Liver (tissue), 9 donors: Measurements from ENCODE around the gene GAD1. TPM values are rescaled to one million over a fixed set of nuclear protein-coding genes. Genes with fewer than 3 reads are reported as not detected.

ENCODE experiments used
- DNase-seq: peaks from one replicate; pipeline ENCODE4 v3.0.0-alpha.2; 2017; ENCODE audit warnings: low spot score
- H3K27ac ChIP-seq, 2 donors: one replicate each; pipeline ENCODE4 v1.7.0; 2013; ENCODE audit warnings: inconsistent platforms in 2 of 2, low read length in 2 of 2, control low read depth in 1 of 2, low read depth in 1 of 2, mild to moderate bottlenecking in 1 of 2
- H3K27me3 ChIP-seq, 4 donors: one replicate each; pipeline versions ENCODE4 v1.6.1 to v1.7.0; 2013; ENCODE audit warnings: low read length in 3 of 4, inconsistent platforms in 1 of 4, mild to moderate bottlenecking in 1 of 4, moderate library complexity in 1 of 4; ENCODE audit not compliant: control insufficient read depth in 4 of 4, insufficient read depth in 4 of 4
- H3K36me3 ChIP-seq, 4 donors: one replicate each; pipeline versions ENCODE4 v1.6.1 to v1.7.0; 2013; ENCODE audit warnings: low read length in 3 of 4, mild to moderate bottlenecking in 3 of 4, low read depth in 1 of 4, moderate library complexity in 1 of 4; ENCODE audit not compliant: control insufficient read depth in 4 of 4, insufficient read depth in 3 of 4
- H3K4me1 ChIP-seq, 4 donors: one replicate each; pipeline versions ENCODE4 v1.6.1 to v1.7.0; 2013; ENCODE audit warnings: low read length in 3 of 4, mild to moderate bottlenecking in 3 of 4, moderate library complexity in 1 of 4; ENCODE audit not compliant: control insufficient read depth in 4 of 4, insufficient read depth in 4 of 4
- H3K4me3 ChIP-seq, 3 donors: one replicate each; pipeline versions ENCODE4 v1.6.1 to v1.7.0; 2013; ENCODE audit warnings: low read length in 3 of 3, control low read depth in 1 of 3, low read depth in 1 of 3, mild to moderate bottlenecking in 1 of 3
- H3K9ac ChIP-seq, 2 donors: one replicate each; pipeline ENCODE4 v1.7.0; 2013; ENCODE audit warnings: low read length in 2 of 2, mild to moderate bottlenecking in 2 of 2, moderate library complexity in 2 of 2, control low read depth in 1 of 2, low read depth in 1 of 2
- H3K9me3 ChIP-seq, 4 donors: one replicate each; pipeline versions ENCODE4 v1.6.1 to v1.7.0; 2013; ENCODE audit warnings: low read length in 3 of 4; ENCODE audit not compliant: control insufficient read depth in 4 of 4
- ATF3 ChIP-seq: IDR thresholded peaks from 2 replicates; pipeline ENCODE4 v1.6.1; 2016; ENCODE audit warnings: antibody characterized with exemption
- CTCF ChIP-seq: fragments of 150-350 bp; IDR thresholded peaks from 2 replicates; pipeline ENCODE4 v1.5.1; 2017; ENCODE audit warnings: improper control_type of control experiment, low read depth, low read length; ENCODE audit not compliant: missing input control
- EGR1 ChIP-seq, 2 donors: IDR thresholded peaks; 2 replicates each; pipeline ENCODE4 v1.6.1; 2016 to 2018; ENCODE audit warnings: antibody characterized with exemption in 2 of 2, low read depth in 2 of 2
- FOXA1 ChIP-seq: IDR thresholded peaks from 2 replicates; pipeline ENCODE4 v1.6.1; 2016; ENCODE audit warnings: antibody characterized with exemption
- FOXA2 ChIP-seq: IDR thresholded peaks from 2 replicates; pipeline ENCODE4 v1.6.1; 2016; ENCODE audit warnings: antibody characterized with exemption
- GABPA ChIP-seq, 2 donors: IDR thresholded peaks in 1 of 2; conservative IDR thresholded peaks in 1 of 2; 2 replicates each; pipeline ENCODE4 v1.6.1; 2016; ENCODE audit warnings: antibody characterized with exemption in 2 of 2, mild to moderate bottlenecking in 1 of 2, moderate library complexity in 1 of 2
- HNF4A ChIP-seq, 2 donors: conservative IDR thresholded peaks; 2 replicates each; pipeline ENCODE4 v1.6.1; 2016; ENCODE audit warnings: antibody characterized with exemption in 2 of 2, mild to moderate bottlenecking in 2 of 2
- HNF4G ChIP-seq: IDR thresholded peaks from 2 replicates; pipeline ENCODE4 v1.6.1; 2016; ENCODE audit warnings: antibody characterized with exemption
- JUND ChIP-seq, 2 donors: IDR thresholded peaks; 2 replicates each; pipeline ENCODE4 v1.6.1; 2016; ENCODE audit warnings: antibody characterized with exemption in 2 of 2
- MAX ChIP-seq: IDR thresholded peaks from 2 replicates; pipeline ENCODE4 v1.6.1; 2016; ENCODE audit warnings: antibody characterized with exemption
- NR2F2 ChIP-seq: IDR thresholded peaks from 2 replicates; pipeline ENCODE4 v1.6.1; 2016; ENCODE audit warnings: antibody characterized with exemption
- RAD21 ChIP-seq, 2 donors: IDR thresholded peaks; 2 replicates each; pipeline ENCODE4 v1.6.1; 2016; ENCODE audit warnings: antibody characterized with exemption in 2 of 2, mild to moderate bottlenecking in 2 of 2
- REST ChIP-seq: IDR thresholded peaks from 2 replicates; pipeline ENCODE4 v1.6.1; 2016; ENCODE audit warnings: antibody characterized with exemption, mild to moderate bottlenecking
- RXRA ChIP-seq, 2 donors: IDR thresholded peaks; 2 replicates each; pipeline ENCODE4 v1.6.1; 2017 to 2018; ENCODE audit warnings: antibody characterized with exemption in 2 of 2, mild to moderate bottlenecking in 1 of 2
- SP1 ChIP-seq: IDR thresholded peaks from 2 replicates; pipeline ENCODE4 v1.6.1; 2018; ENCODE audit warnings: antibody characterized with exemption, mild to moderate bottlenecking
- TAF1 ChIP-seq: conservative IDR thresholded peaks from 2 replicates; pipeline ENCODE4 v1.6.1; 2016; ENCODE audit warnings: antibody characterized with exemption, mild to moderate bottlenecking
- ZBTB33 ChIP-seq: IDR thresholded peaks from 2 replicates; pipeline ENCODE4 v1.6.1; 2016; ENCODE audit warnings: antibody characterized with exemption
- WGBS: extraction: QIAGEN DNeasy Blood & Tissue Kit; methylation state at CpG from one replicate; pipeline ENCODE4 v1.1.7; 2013; 5-methylcytosine and 5-hydroxymethylcytosine counted together
- polyA plus RNA-seq, 2 donors: library from polyadenylated mRNA; stranded (reverse) in 1 of 2; unstranded in 1 of 2; fragments of 200-250 nt in 1 of 2; fragments of >200 nt in 1 of 2; fragmentation: Nextera tagmentation in 1 of 2; extraction: Ambion mirVana in 1 of 2; gene quantifications; one replicate each; pipeline versions ENCODE4 v1.2.1 to v1.2.3, GENCODE V29; 2013 to 2015
- total RNA-seq, 2 donors: library from RNA; depleted of rRNA; stranded (reverse); fragments of >200 nt; gene quantifications; one replicate each; pipeline ENCODE4 v1.2.3, GENCODE V29; 2014
- donor health status: healthy.
- donor health status: healthy.
- donor health status: healthy.
- donor health status: healthy.
- donor health status: healthy.

The GAD1 gene
- total and polyA plus RNA-seq, 4 donors, result 0.08 to 0.19 TPM; not detected in 2

GRCh38 chr2:170851635-170852034, 34.9 kb downstream of the GAD1 start (continued):
- no peak for TF ChIP-seq ZBTB33
- TF ChIP-seq HNF4A (conservative IDR thresholded peaks at IDR 0.05), result no peak

- TF ChIP-seq CTCF, result no peak
- no peak for TF ChIP-seq ATF3
- TF ChIP-seq RXRA (IDR thresholded peaks at IDR 0.05), result no peak
- TF ChIP-seq GABPA (IDR thresholded peaks at IDR 0.05 in 1 of 2, conservative IDR thresholded peaks at IDR 0.05 in 1 of 2), result no peak
- no peak for TF ChIP-seq MAX
- no peak for TF ChIP-seq JUND (IDR thresholded peaks at IDR 0.05)
- H3K27me3 ChIP-seq, result no peaks in the 10 kb centered on the region
- H3K36me3 ChIP-seq, result no peaks in the 10 kb centered on the region
- 85% methylated on average over 1 of the region's 1 CpG for WGBS
- H3K4me1 ChIP-seq, result no peaks in the 10 kb centered on the region
- no peak overlapping the region for H3K27ac ChIP-seq
- H3K4me3 ChIP-seq, result no peak overlapping the region
- H3K9me3 ChIP-seq, result no peaks in the 10 kb centered on the region
- no peak overlapping the region for H3K9ac ChIP-seq
- DNase-seq, result no peak
These were observed 39.4 kb downstream of the GAD1 start for GRCh38 chr2:170856066-170856465.

GRCh38 chr2:170862286-170862902, 45.7 kb downstream of the GAD1 start:
- DNase-seq, result no peak
- 76% methylated on average over 7 of the region's 7 CpGs for WGBS
- H3K27ac ChIP-seq, result no peak overlapping the region
- H3K27me3 ChIP-seq, result peaks cover 0 to 2% (median 0%) of the 10 kb centered on the region in 4 donors
- H3K4me3 ChIP-seq, result no peak overlapping the region
- H3K36me3 ChIP-seq, result no peaks in the 10 kb centered on the region
- TF ChIP-seq EGR1 (IDR thresholded peaks at IDR 0.05; ENCODE audit: low read depth in 2 of 2) (no peak), HNF4A (conservative IDR thresholded peaks at IDR 0.05) (no peak), JUND (IDR thresholded peaks at IDR 0.05) (no peak), ZBTB33 (no peak), REST (no peak), FOXA1 (no peak), HNF4G (no peak), FOXA2 (no peak), SP1 (no peak), RXRA (IDR thresholded peaks at IDR 0.05) (no peak), ATF3 (no peak), TAF1 (no peak), NR2F2 (no peak), MAX (no peak), RAD21 (IDR thresholded peaks at IDR 0.05) (no peak)
- no peak overlapping the region for H3K9ac ChIP-seq
- H3K9me3 ChIP-seq, result peaks cover 0 to 2% (median 0%) of the 10 kb centered on the region in 4 donors
- H3K4me1 ChIP-seq, result no peaks in the 10 kb centered on the region
